ENCODE data around the gene TMEM272.

Gene TMEM272

GRCh38 chr13:51844862-51845573, at the start of gene TMEM272:
Gene TMEM272 (minus strand): TSS chr13:51845177. CDS start chr13:51838530, 6,647 bp downstream.
- peaks cover 14% of the 10 kb centered on the region for H3K27me3 Mint-ChIP-seq
- H3K4me3 Mint-ChIP-seq: peak within 1 kb of the TSS; percentile 5
- no peaks in the 10 kb centered on the region for H3K36me3 Mint-ChIP-seq
- no peak for ATAC-seq
- H3K9me3 Mint-ChIP-seq: no peaks in the 10 kb centered on the region
- H3K27ac Mint-ChIP-seq: no peak within 1 kb of the TSS
- H3K4me1 Mint-ChIP-seq: peaks cover 7% of the 10 kb centered on the region

- Mint-ChIP-seq H3K27me3 (peaks cover 63% of the 10 kb centered on the region), H3K4me3 (no peak overlapping the region)
Observed at GRCh38 chr13:51894239-51894638, 49.3 kb upstream of the TMEM272 start.

GRCh38 chr13:51892657-51893056, 47.7 kb upstream of the TMEM272 start:
- H3K27ac Mint-ChIP-seq: no peak overlapping the region
- H3K4me1 Mint-ChIP-seq: no peaks in the 10 kb centered on the region
- ATAC-seq: no peak
- no peaks in the 10 kb centered on the region for H3K36me3 Mint-ChIP-seq
- peaks cover 64% of the 10 kb centered on the region for H3K27me3 Mint-ChIP-seq
- H3K4me3 Mint-ChIP-seq: no peak overlapping the region
- no peaks in the 10 kb centered on the region for H3K9me3 Mint-ChIP-seq

More at GRCh38 chr13:51894239-51894638, 49.3 kb upstream of the TMEM272 start:
- no peaks in the 10 kb centered on the region for H3K4me1 Mint-ChIP-seq
- ATAC-seq: no peak
- no peaks in the 10 kb centered on the region for H3K9me3 Mint-ChIP-seq
- H3K36me3 Mint-ChIP-seq: no peaks in the 10 kb centered on the region
- H3K27ac Mint-ChIP-seq: no peak overlapping the region

GRCh38 chr13:51887468-51887867, 42.5 kb upstream of the TMEM272 start:
- Mint-ChIP-seq H3K27me3 (peaks cover 57% of the 10 kb centered on the region), H3K36me3 (no peaks in the 10 kb centered on the region)
- ATAC-seq: no peak

GRCh38 chr13:51885651-51886050, 40.7 kb upstream of the TMEM272 start:
- H3K27me3 Mint-ChIP-seq: peaks cover 40% of the 10 kb centered on the region
- peaks cover 18% of the 10 kb centered on the region for H3K9me3 Mint-ChIP-seq
- no peak overlapping the region for H3K27ac Mint-ChIP-seq
- no peaks in the 10 kb centered on the region for H3K4me1 Mint-ChIP-seq
- ATAC-seq: no peak
- no peak overlapping the region for H3K4me3 Mint-ChIP-seq
- H3K36me3 Mint-ChIP-seq: no peaks in the 10 kb centered on the region

More at GRCh38 chr13:51887468-51887867, 42.5 kb upstream of the TMEM272 start:
- H3K27ac Mint-ChIP-seq: no peak overlapping the region
- no peaks in the 10 kb centered on the region for H3K4me1 Mint-ChIP-seq
- H3K4me3 Mint-ChIP-seq: no peak overlapping the region
- peaks cover 8% of the 10 kb centered on the region for H3K9me3 Mint-ChIP-seq

GRCh38 chr13:51883226-51883600, 38.2 kb upstream of the TMEM272 start:
- H3K4me3 Mint-ChIP-seq: no peak overlapping the region
- peaks cover 25% of the 10 kb centered on the region for H3K27me3 Mint-ChIP-seq
- no peak overlapping the region for H3K27ac Mint-ChIP-seq
- peaks cover 18% of the 10 kb centered on the region for H3K9me3 Mint-ChIP-seq
- no peak for ATAC-seq
- no peaks in the 10 kb centered on the region for H3K36me3 Mint-ChIP-seq
- no peaks in the 10 kb centered on the region for H3K4me1 Mint-ChIP-seq

GRCh38 chr13:51882570-51883225, 37.7 kb upstream of the TMEM272 start:
- Mint-ChIP-seq H3K4me3 (no peak overlapping the region), H3K9me3 (peaks cover 18% of the 10 kb centered on the region), H3K36me3 (no peaks in the 10 kb centered on the region), H3K27ac (no peak overlapping the region), H3K4me1 (no peaks in the 10 kb centered on the region), H3K27me3 (peaks cover 25% of the 10 kb centered on the region)
- no peak for ATAC-seq

- Mint-ChIP-seq H3K27ac (no peak overlapping the region), H3K4me3 (no peak overlapping the region), H3K9me3 (peaks cover 18% of the 10 kb centered on the region), H3K36me3 (no peaks in the 10 kb centered on the region), H3K27me3 (peaks cover 31% of the 10 kb centered on the region), H3K4me1 (no peaks in the 10 kb centered on the region)
- ATAC-seq: no peak
Observed at GRCh38 chr13:51881296-51881695, 36.3 kb upstream of the TMEM272 start.

- Mint-ChIP-seq H3K4me1 (no peaks in the 10 kb centered on the region), H3K9me3 (peaks cover 18% of the 10 kb centered on the region), H3K4me3 (no peak overlapping the region), H3K27ac (no peak overlapping the region), H3K36me3 (no peaks in the 10 kb centered on the region), H3K27me3 (peaks cover 26% of the 10 kb centered on the region)
- no peak for ATAC-seq
Observed at GRCh38 chr13:51879133-51879532, 34.2 kb upstream of the TMEM272 start.

GRCh38 chr13:51874651-51875050, 29.7 kb upstream of the TMEM272 start:
- H3K9me3 Mint-ChIP-seq: no peaks in the 10 kb centered on the region
- H3K4me3 Mint-ChIP-seq: no peak overlapping the region
- H3K36me3 Mint-ChIP-seq: no peaks in the 10 kb centered on the region
- no peak overlapping the region for H3K27ac Mint-ChIP-seq
- H3K27me3 Mint-ChIP-seq: peaks cover 14% of the 10 kb centered on the region
- H3K4me1 Mint-ChIP-seq: no peaks in the 10 kb centered on the region
- no peak for ATAC-seq

GRCh38 chr13:51873837-51874236, 28.9 kb upstream of the TMEM272 start:
- no peaks in the 10 kb centered on the region for H3K36me3 Mint-ChIP-seq
- H3K9me3 Mint-ChIP-seq: no peaks in the 10 kb centered on the region
- H3K27ac Mint-ChIP-seq: no peak overlapping the region
- peaks cover 14% of the 10 kb centered on the region for H3K27me3 Mint-ChIP-seq
- no peak for ATAC-seq
- H3K4me3 Mint-ChIP-seq: no peak overlapping the region
- no peaks in the 10 kb centered on the region for H3K4me1 Mint-ChIP-seq

GRCh38 chr13:51873117-51873798, 28.3 kb upstream of the TMEM272 start:
- H3K27ac Mint-ChIP-seq: no peak overlapping the region

GRCh38 chr13:51870616-51871015, 25.6 kb upstream of the TMEM272 start:
- no peak for ATAC-seq
- Mint-ChIP-seq H3K4me3 (no peak overlapping the region), H3K36me3 (no peaks in the 10 kb centered on the region), H3K4me1 (no peaks in the 10 kb centered on the region), H3K27ac (no peak overlapping the region), H3K27me3 (peaks cover 17% of the 10 kb centered on the region), H3K9me3 (no peaks in the 10 kb centered on the region)

More at GRCh38 chr13:51873117-51873798, 28.3 kb upstream of the TMEM272 start:
- H3K9me3 Mint-ChIP-seq: no peaks in the 10 kb centered on the region
- peaks cover 14% of the 10 kb centered on the region for H3K27me3 Mint-ChIP-seq
- no peak overlapping the region for H3K4me3 Mint-ChIP-seq
- no peak for ATAC-seq
- no peaks in the 10 kb centered on the region for H3K4me1 Mint-ChIP-seq
- H3K36me3 Mint-ChIP-seq: no peaks in the 10 kb centered on the region

GRCh38 chr13:51869916-51870315, 24.9 kb upstream of the TMEM272 start:
- peaks cover 22% of the 10 kb centered on the region for H3K27me3 Mint-ChIP-seq
- H3K27ac Mint-ChIP-seq: no peak overlapping the region
- no peaks in the 10 kb centered on the region for H3K36me3 Mint-ChIP-seq
- no peak for ATAC-seq
- H3K9me3 Mint-ChIP-seq: no peaks in the 10 kb centered on the region
- no peaks in the 10 kb centered on the region for H3K4me1 Mint-ChIP-seq
- no peak overlapping the region for H3K4me3 Mint-ChIP-seq

- Mint-ChIP-seq H3K4me3 (no peak overlapping the region), H3K27ac (no peak overlapping the region), H3K4me1 (no peaks in the 10 kb centered on the region), H3K9me3 (no peaks in the 10 kb centered on the region), H3K27me3 (peaks cover 45% of the 10 kb centered on the region), H3K36me3 (no peaks in the 10 kb centered on the region)
- no peak for ATAC-seq
Observed at GRCh38 chr13:51867062-51867461, 22.1 kb upstream of the TMEM272 start.
